Epithelial cell of esophagus (primary cell): Measurements from ENCODE around the gene PIAS4.

ENCODE experiments used
- DNase-seq: peaks from one replicate; pipeline ENCODE4 v3.0.0; 2010; ENCODE audit warnings: low read depth
- H3K4me3 ChIP-seq: 2 replicates; pipeline ENCODE4 v1.5.1; 2011; ENCODE audit warnings: mild to moderate bottlenecking, low read length, control low read depth
- TF ChIP-seq, protein P1 (sequence below): IDR thresholded peaks from 2 replicates; pipeline ENCODE4 v1.5.1; 2011; ENCODE audit warnings: low read depth, mild to moderate bottlenecking, low read length, control low read depth, inconsistent platforms; ENCODE audit not compliant: insufficient read depth; ENCODE audit errors: missing control alignments

PIAS4 gene

DNA sequence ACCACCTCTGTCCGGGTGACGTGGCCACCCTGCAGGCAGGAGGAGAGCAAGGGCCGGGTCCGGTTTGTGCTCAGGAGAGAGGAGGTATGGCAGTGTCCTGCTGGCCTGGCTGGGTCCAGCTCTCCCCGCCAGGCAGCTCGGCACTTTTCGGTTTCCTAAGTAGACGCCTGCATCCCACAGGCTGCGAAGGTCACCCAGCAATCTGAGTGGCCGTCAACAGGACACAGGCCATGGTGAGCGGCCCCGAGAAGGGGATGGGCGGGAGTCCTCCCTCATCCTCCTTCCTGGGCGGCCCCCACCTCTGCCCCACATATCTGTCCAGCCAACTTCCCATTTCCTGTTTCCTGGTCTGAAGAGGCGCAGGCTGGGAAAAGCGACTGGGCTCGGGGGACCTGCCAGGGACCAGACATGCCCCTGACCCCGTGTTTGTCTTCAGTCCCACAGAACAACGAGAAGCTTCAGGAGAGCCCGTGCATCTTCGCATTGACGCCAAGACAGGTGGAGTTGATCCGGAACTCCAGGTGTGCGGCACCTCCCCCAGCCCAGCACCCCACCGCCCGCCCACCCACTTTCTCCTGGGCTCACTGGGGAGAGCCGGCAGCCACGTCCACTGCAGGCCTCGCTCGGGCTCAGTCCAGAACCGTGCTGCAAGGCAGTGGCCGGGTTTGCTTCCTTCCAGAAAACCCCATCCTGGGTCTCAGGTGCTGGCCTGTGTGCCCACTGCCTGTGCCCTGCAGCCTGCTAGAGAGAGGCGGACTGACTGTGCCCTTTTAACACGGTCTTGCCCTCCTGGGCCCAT, 16.3 kb downstream of the PIAS4 start:
- no peak overlapping the region for H3K4me3 ChIP-seq

DNA sequence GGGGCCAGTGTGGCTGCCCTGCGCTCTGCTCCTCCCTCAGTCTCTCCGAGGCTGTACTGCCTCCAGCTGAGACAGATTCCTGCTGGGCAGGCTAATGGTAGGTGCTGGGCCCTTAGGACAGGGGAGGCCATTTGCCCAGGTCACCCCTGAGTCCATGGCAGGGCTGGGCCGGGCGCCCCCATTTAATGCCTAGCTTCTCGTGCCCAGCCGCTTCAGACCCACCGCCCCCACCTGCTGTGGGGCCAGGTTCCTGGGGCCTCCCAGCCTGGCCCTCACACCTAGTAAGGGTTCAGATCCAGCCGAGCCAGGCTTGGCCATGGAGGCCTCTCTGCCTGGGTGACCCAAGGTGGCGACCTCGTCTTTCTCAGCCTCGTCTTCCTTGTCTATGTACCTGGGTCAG, 17.8 kb downstream of the PIAS4 start:
- DNase-seq, result no peak
- no peak overlapping the region for H3K4me3 ChIP-seq
- TF ChIP-seq, protein P1, sequence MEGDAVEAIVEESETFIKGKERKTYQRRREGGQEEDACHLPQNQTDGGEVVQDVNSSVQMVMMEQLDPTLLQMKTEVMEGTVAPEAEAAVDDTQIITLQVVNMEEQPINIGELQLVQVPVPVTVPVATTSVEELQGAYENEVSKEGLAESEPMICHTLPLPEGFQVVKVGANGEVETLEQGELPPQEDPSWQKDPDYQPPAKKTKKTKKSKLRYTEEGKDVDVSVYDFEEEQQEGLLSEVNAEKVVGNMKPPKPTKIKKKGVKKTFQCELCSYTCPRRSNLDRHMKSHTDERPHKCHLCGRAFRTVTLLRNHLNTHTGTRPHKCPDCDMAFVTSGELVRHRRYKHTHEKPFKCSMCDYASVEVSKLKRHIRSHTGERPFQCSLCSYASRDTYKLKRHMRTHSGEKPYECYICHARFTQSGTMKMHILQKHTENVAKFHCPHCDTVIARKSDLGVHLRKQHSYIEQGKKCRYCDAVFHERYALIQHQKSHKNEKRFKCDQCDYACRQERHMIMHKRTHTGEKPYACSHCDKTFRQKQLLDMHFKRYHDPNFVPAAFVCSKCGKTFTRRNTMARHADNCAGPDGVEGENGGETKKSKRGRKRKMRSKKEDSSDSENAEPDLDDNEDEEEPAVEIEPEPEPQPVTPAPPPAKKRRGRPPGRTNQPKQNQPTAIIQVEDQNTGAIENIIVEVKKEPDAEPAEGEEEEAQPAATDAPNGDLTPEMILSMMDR, result no peak

More for the DNA sequence above, 16.3 kb downstream of the PIAS4 start:
- DNase-seq, result no peak
- TF ChIP-seq, protein P1, result no peak

DNA sequence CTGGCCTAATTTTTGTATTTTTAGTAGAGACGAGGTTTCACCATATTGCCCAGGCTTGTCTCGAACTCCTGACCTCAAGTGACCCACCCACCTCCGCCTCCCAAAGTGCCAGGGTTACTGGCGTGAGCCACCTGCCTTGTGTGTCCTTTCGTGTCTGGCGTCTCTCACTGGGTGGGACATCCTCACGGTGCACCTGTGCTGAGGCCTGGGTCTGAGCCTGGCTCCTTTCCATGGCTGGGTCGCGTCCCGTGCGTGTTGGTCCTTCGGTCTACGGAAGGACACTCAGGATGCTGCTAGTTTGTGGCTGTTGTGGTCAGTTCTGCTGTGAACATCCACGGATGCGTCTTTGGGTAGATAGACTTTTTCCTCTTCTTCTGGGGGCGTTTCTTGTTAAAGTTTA, 19.6 kb downstream of the PIAS4 start:
- no peak overlapping the region for H3K4me3 ChIP-seq
- no peak for DNase-seq
- TF ChIP-seq, protein P1, result no peak

DNA sequence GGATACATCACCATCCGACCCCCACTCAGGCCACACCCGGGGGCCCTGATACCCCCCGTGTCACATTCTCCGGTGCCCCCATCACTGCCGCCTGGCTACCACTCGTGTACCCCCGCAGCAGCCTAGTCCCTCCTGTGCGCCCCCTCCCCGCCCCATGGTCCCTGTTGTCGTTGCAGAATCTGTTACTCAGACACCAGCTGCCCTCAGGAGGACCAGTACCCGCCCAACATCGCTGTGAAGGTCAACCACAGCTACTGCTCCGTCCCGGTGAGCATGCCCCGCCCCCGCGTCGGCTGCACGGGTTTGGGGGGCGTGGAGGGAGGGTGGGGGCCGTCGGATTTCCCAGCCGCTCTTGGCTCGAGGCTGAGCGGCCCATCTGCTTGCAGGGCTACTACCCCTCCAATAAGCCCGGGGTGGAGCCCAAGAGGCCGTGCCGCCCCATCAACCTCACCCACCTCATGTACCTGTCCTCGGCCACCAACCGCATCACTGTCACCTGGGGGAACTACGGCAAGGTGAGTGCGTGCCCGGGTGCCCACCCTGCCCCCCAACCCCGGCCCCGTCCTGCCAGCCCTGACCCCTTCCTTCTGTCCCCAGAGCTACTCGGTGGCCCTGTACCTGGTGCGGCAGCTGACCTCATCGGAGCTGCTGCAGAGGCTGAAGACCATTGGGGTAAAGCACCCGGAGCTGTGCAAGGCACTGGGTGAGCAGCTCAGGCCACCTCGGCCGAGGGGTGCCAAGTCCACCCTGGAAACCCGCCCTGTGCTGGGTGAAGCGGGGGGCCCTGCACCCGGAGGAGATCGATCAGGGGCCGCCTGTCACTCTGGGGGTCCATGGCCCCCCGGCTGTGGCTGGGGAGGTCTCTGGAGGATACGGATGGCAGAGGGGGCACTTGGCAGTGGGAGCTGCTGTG, 21.1 kb downstream of the PIAS4 start:
- TF ChIP-seq, protein P1, result no peak
- H3K4me3 ChIP-seq, result no peak overlapping the region
- DNase-seq, result no peak

DNA sequence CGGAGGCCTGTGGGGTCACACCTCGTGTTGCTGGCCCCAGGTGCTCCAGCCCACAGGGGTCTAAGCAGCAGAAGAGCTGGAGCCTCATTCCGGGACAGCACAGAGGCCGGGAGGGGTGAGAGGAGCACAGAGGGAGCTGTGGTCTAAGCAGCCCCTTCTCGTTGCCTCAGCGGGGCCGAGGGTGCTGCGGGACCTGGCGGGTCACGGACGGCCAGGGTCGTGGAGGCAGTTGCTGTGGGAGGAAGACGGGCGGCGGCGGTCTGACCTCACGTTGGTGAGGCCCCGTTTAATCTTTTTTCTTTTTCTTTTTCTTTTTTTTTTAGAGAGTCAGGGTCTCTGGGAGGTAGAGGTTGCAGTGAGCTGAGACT, 21.7 kb downstream of the PIAS4 start:
- no peak for DNase-seq
- H3K4me3 ChIP-seq, result no peak overlapping the region
- TF ChIP-seq, protein P1, result no peak

DNA sequence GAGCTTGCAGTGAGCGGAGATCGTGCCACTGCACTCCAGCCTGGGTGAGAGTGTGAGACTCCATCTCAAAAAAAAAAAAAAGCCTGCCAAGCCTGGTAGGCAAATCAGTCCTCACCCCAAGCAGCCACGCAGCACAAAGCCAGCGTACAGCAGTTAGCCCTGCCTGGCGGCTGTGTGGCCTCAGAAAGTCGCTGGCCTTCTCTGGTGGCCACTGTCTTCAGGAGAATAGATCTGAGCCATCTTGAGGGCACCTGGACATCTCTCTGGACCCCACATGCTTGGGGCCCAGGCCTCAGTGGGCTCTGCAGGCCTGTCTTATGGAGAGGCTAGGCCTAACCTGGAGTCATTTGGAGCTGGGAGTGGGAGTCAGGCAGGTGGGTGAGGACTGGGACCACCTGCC, 23.0 kb downstream of the PIAS4 start:
- no peak overlapping the region for H3K4me3 ChIP-seq
- no peak for DNase-seq

More for the DNA sequence above, 23.0 kb downstream of the PIAS4 start:
- TF ChIP-seq, protein P1, result no peak
